ENCODE results near the gene GPR176.

The GPR176 gene

DNA sequence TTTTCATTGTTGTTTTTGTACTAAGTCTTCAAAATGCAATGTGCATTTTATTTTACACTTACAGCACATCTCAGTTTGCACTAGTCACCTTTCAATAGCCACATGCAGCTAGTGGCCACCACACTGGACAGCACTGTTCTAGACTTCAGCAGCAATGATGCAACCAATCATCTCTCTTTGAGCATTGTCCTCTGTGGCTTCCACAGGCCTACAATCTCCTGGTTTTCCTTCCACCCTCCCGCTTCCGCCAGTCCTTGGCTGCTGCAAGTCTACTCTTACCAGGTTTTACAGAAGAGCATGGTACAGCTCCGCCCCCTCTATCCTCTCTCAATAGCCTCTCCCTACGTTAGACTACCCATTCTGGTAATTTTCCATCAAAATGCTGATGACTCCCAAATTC is 112.3 kb downstream of the GPR176 start:
- DNase-seq (ENCODE audit: low read depth in 2 of 2), result no peak

GRCh38 chr15:39804026-39804425 is 116.0 kb downstream of the GPR176 start:
- no peak for DNase-seq (ENCODE audit: low read depth in 2 of 2)

DNA sequence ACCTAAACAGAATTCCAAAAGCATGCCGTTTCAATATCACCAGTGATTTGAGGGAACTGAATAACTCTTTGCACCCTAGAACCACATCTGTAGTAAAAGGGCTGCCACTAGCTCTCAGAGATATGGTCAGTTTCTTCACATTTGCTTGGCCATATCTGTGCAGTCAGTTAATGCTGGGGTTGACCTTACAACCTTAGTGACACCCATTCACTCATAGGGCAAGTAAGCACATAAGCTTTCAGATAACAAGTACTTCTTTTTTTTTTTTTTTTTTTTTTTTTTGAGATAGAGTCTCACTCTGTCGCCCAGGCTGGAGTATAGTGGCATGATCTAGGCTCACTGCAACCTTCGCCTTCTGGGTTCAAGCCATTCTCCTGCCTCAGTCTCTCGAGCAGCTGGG is 117.0 kb downstream of the GPR176 start:
- no peak for DNase-seq (ENCODE audit: low read depth in 2 of 2)

DNA sequence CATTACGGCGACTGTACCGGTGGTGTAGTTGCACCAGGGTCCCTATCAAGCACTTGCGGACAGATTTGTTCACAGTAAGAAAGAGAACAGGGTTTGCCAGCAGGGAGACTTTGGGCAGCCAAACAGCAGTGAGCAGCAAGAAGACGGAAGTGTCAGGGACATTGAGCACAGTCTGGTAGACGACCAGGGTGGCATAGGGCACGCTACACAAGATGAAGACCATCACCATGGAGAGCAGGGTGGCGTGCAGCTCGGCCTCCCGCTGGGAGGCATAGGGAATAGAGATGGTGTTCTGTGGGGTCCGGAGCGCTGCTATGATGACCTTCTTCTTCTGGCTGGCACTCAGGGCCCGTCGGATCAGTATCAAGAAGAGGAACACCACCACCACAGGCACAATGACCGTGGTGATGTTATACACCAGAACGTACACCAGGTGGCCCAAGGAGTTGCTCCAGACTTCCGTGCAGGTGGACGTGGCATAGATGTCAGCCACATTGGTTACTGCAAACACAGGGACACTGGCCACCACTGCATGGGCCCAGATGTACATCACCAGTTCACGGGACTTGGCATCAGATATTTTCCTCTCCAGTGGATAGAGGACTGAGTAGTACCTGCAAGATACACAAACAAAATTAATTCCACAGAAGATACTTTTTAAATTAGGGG is 118.3 kb downstream of the GPR176 start:
- no peak for DNase-seq (ENCODE audit: low read depth in 2 of 2)

DNA sequence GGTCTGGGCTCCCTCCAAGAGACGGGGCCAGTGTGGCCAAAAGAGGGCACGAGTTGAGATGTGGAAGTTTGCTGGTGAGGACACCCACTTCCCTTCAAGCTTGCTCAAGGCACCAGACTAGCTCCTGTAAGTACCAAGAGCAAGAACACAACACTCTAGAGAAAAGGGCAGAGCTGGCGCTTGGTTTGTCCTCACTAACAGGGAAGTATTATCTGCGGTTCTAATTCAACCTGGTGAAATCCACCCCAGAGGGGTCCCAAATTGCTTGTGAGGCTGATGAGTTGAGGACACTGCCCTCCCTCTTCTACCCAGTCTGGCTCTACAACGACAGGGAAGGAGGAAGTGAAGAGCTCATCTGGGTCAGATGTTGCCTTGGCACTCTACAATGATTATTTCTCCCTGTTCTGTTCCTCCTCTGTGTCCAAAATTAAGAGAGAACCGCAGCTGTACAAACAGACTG is 120.5 kb downstream of the GPR176 start:
- no peak for DNase-seq (ENCODE audit: low read depth in 2 of 2)

- no peak for DNase-seq (ENCODE audit: low read depth in 2 of 2)
Measured at GRCh38 chr15:39798382-39798781, 121.7 kb downstream of the GPR176 start.

DNA sequence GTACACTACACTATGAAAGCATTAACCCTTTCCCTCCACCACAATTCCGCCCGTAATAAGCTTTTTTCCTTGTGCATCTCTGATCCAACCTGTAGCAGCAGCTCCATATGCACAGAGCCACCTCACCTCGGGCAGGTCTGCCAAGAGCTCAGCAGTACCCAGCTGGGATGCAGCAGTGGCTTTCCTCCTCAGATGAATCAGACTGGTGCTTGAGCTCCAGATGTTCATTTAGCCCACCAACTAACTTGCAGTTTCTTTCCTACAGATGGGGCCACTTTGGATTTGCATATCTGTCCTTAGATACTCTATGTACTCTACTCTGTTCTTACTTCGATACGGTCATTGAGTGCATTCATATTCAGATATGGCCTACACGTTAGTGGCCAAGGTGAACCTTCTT is 122.7 kb downstream of the GPR176 start:
- no peak for DNase-seq (ENCODE audit: low read depth in 2 of 2)

GRCh38 chr15:39796601-39797000 is 123.5 kb downstream of the GPR176 start:
- no peak for DNase-seq (ENCODE audit: low read depth in 2 of 2)

DNA sequence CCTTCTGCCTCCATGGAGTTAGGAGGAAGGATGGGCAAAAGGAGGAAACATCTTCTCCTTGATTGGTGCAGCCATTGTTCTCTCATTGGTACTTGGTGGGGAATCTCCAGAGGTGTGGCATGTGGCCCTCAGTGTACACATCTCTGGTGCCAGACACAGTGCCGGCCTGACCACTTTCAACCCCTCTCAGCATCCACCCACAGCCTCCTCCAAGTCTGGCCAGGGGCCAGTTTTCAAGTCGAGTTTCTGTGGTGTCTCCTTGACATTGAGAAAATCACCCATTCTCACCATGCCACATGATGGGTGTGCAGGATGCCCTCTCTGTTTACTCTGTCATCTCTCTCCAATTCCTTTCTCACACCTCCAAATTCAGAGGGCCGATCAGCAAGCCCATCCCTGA is 124.6 kb downstream of the GPR176 start:
- DNase-seq (ENCODE audit: low read depth in 2 of 2), result no peak

DNA sequence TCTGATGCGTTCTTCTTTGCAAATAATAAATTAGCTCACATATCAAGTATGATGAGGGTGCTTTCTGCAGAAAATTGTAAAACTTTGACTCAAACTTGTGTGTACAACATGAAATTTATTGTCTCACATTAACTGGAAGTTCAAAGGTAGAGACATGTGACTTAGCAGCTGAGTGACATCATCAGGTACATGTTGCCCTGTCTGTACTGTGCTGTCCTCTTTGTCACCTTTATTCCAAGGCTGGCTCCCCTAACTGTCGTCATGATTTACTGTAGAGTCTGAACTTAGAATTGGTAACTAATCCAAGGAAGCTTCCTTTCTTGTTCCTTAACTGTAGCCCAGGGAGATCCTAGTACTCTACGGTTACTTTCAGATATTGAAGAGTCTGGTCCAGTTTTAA is 125.1 kb downstream of the GPR176 start:
- no peak for DNase-seq (ENCODE audit: low read depth in 2 of 2)

DNA sequence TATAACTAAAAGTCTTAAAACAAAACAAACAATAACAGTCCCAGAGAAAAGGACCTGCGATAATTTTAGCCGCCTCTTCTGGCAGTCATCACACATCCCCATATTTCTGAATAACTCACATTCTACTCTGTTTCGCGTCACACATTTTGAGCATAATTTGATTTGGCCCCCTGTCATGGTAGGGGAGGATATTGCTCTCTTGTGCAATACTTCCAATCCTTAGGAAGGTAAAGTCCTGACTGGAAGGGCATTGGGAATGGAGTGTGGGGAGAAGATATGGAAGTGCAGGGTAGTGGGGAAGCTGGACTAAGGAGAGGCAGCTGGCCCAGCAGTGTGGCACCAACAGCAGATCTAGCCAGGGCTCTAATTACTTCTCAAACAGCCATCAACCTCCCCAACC is 126.1 kb downstream of the GPR176 start:
- no peak for DNase-seq (ENCODE audit: low read depth in 2 of 2)

DNA sequence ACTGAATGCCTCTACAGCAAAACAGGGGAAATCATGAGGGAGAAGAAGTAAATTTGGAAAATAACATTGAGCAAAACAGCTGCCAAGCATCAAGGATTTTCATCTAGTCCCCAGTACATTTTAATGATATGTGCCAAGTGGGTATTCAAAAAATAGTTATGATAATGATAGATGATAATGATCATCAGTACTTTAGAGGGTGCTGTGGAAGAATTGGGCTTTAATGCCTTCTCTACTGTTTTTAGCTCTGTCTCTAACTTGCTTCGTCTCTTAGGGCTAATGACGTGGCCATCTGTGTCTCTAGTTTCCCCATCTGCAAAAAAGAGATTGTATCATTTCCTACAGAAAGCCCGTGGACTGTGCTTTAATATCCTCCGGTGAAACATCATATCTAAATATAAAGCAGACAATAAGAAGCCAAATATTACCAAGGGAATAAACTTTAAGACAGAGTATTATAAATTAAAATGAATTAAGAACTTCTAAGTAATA is 127.2 kb downstream of the GPR176 start:
- DNase-seq (ENCODE audit: low read depth in 2 of 2), result no peak

- no peak for DNase-seq (ENCODE audit: low read depth in 2 of 2)
Measured at GRCh38 chr15:39792025-39792843, 127.8 kb downstream of the GPR176 start.

DNA sequence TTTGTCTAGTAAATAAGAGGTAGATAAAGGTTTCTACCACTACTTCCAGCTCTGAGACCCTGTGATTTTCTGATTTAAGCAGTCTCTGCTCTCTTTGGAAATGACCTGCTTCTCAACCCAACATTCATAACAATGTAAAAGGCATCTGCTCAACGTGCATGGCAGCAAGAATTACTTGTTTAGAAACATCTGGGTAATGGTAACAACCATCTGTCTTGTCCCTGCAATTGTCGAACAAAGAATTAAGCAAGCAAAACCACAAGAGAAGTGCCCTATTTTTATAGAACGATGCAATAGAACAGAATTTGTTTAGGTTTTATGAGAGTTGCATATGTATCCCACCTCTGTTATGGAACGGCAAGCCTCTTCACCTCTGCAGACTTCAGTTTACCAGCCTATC is 130.3 kb downstream of the GPR176 start:
- no peak for DNase-seq (ENCODE audit: low read depth in 2 of 2)

DNA sequence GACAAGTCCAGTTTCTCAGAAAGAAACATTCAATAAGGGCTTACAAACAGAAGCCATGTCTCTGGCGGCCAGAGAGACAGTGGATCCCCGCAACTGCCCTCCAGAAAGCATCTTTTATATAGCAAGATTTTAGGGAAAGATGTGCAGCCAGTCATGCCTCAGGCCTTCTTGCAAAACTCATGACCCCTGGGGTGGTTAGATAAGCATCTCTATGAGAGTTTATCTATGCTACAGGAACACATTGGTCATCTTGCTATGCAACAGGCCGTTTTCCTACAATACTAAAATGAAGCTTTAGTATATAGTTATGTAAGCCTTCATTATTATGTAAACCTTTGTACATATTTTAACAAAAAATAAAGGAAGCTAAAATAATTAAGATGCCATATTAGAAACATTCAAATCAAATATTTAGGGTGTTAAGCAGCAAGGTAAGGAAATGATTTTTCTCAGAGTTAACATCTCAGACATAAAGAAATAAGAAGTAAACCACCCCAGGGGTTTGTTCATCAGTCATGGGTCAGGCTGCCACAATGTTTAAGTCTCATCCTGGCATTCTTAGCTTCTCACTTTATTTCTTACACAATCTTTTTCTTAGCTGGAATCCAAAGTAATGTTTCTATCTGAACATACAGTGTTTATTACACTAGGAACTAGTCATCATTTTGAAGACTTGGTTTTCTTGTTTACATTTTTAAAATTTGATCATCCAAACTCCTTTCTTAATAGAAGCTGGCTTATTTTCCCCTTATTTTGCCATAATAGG is 131.1 kb downstream of the GPR176 start:
- no peak for DNase-seq (ENCODE audit: low read depth in 2 of 2)

GRCh38 chr15:39788108-39788507 is 132.0 kb downstream of the GPR176 start:
- no peak for DNase-seq (ENCODE audit: low read depth in 2 of 2)

DNA sequence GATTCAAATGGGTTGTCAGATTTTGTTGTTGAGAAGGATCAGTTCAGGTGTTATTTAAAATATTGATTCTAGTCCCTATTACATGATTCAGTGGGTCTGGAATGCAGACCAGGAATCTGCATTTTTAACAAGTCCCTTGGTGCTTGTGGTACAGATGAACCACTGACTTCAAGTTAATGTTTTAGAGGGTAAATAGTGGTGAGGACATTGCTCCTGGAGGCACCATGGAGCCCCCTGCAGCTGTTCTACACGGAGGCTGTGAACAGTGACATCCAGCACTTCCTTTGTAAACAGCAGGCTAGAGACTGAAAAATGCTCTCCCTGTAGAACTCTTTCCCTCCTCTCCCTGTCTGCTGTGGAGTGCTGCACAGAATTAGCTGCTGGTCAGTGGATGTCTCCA is 132.6 kb downstream of the GPR176 start:
- DNase-seq (ENCODE audit: low read depth in 2 of 2), result no peak

DNA sequence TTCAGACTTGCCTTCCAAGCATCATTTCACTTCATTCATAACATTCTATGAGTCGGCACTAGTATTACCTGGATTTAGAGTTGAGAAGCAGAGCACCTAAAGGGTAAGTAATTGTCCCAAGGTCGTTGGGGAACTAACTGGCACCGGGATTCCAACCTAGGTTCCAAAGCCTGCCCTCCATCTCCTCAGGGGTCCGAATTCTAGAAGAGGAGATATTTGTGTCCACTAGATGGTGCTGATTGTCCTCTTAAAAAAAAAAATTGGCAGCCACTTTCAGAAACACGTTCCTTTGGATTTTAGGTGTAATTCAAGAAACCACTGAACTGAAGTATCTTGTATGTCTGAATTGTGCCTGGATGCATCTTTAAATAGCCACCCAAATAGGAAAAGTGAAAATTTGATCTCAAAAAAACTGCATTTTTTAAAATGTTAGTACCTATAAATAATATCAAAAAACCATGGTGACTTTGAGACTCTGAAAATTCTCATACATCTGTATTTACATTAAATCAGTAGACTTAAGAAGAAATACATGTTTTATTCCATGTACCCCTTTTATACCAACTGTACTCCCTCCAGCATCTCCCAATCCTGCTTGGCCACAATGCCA is 133.5 kb downstream of the GPR176 start:
- DNase-seq (ENCODE audit: low read depth in 2 of 2), result no peak

GRCh38 chr15:39785841-39786240 is 134.2 kb downstream of the GPR176 start:
- DNase-seq (ENCODE audit: low read depth in 2 of 2), result no peak

DNA sequence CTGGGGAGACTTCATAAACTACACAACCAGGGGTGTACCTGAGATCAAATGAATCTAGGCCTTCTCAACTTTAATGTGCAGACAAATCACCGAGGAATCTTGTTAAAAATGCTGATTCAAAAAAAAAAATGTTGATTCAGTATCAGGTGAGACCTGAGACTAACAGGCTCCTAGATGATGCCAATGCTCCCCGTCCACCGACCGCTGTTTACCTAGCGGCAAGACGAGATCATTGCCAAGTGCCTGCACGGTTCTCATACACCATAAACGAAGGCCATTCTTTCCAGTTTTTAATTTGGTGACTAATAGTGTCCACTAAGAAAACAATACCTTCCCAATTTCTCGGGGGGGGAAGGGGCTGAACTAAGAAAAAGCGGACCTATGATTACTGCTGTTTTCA is 134.9 kb downstream of the GPR176 start:
- no peak for DNase-seq (ENCODE audit: low read depth in 2 of 2)

DNA sequence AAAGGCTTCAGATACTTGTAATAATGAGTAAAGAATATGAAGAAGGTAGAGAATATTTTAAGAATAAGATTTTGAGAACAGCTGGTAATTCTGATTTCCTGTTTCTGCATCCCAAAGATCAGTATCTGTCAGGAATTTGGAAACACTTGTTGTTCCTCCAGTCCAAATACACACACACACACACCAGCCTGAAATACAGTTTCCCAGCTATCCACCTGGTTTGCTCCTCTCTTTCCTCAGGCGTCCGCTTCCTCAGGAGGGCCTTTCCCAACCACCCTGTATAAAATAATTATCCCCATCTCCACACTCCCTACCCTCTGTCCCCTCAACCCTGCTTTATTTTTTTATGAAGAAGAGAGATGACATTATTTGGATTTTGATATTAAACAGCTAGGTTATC is 135.4 kb downstream of the GPR176 start:
- no peak for DNase-seq (ENCODE audit: low read depth in 2 of 2)

DNA sequence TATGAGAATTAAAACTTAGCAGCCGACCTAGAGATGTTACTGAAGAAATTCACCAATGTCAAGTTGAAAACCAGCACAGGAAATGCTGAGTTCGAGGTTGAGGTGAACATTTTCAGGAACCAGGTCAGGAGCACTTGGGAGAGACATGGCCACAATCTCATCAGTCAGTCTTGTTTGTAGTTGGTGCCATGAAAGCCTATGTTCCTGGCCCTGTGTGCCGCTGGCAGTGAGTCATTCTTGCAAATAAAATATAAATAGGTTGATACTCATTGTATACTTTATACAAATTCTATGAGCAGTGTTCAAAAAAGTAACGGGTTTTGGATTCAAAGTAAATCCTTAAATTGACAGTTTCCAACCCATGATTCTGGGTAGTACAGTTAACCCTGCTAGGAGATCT is 135.9 kb downstream of the GPR176 start:
- DNase-seq (ENCODE audit: low read depth in 2 of 2), result no peak

All from stimulated activated CD4-positive, alpha-beta T cell treated with anti-CD3 and anti-CD28 coated beads, Interleukin-4, amount 100 ng/mL, for 48 hours (primary cell).